Tibial nerve (tissue), 4 donors: Measurements from ENCODE around the gene ACOT11. TPM values are rescaled to one million over a fixed set of nuclear protein-coding genes. Genes with fewer than 3 reads are reported as not detected.

Experiments used
- DNase-seq, 2 donors: peaks; one replicate each; pipeline ENCODE4 v3.0.0-alpha.2; 2019; ENCODE audit warnings: low spot score in 2 of 2
- H3K27ac ChIP-seq, 4 donors: fragments of 200-600 bp; sonication (generic) in 3 of 4; one replicate each; pipeline ENCODE4 v1.5.1; 2017 to 2019; ENCODE audit warnings: mild to moderate bottlenecking in 1 of 4
- H3K27me3 ChIP-seq, 2 donors: fragments of 200-600 bp; sonication (generic) in 1 of 2; one replicate each; pipeline versions ENCODE4 v1.5.1 to v1.6.0; 2017 to 2019
- H3K36me3 ChIP-seq, 3 donors: fragments of 200-600 bp; sonication (generic); one replicate each; pipeline ENCODE4 v1.5.1; 2018 to 2019
- H3K4me1 ChIP-seq, 4 donors: fragments of 200-600 bp; sonication (generic) in 3 of 4; one replicate each; pipeline ENCODE4 v1.5.1; 2017 to 2019
- H3K4me3 ChIP-seq, 4 donors: fragments of 200-600 bp; sonication (generic) in 3 of 4; one replicate each; pipeline ENCODE4 v1.5.1; 2017 to 2019; ENCODE audit warnings: mild to moderate bottlenecking in 1 of 4, moderate library complexity in 1 of 4
- H3K9me3 ChIP-seq, 4 donors: fragments of 200-600 bp; sonication (generic) in 3 of 4; one replicate each; pipeline ENCODE4 v1.5.1; 2017 to 2019
- CTCF ChIP-seq, 5 experiments: fragments of 200-600 bp in 3 of 5; fragments of 450-650 bp in 2 of 5; sonication (generic) in 3 of 5; IDR thresholded peaks; one replicate each; pipeline ENCODE4 v1.5.1; 2016 to 2019; ENCODE audit warnings: antibody characterized with exemption in 5 of 5, mild to moderate bottlenecking in 3 of 5, moderate library complexity in 2 of 5
- EP300 ChIP-seq, 2 donors: sonication (generic); formaldehyde crosslinking; IDR thresholded peaks; one replicate each; pipeline ENCODE4 v1.6.1; 2017; ENCODE audit warnings: antibody characterized with exemption in 2 of 2, mild to moderate bottlenecking in 1 of 2
- POLR2A ChIP-seq, 2 donors: fragments of 450-650 bp; IDR thresholded peaks; one replicate each; pipeline ENCODE4 v1.6.1; 2017; ENCODE audit warnings: antibody characterized with exemption in 2 of 2, mild to moderate bottlenecking in 2 of 2, moderate library complexity in 2 of 2
- WGBS, 2 donors: methylation state at CpG; one replicate each; pipeline ENCODE4 v1.1.5; 2018; 5-methylcytosine and 5-hydroxymethylcytosine counted together
- total RNA-seq, 4 donors: library from RNA; depleted of rRNA; stranded (reverse); fragments of >200 nt; gene quantifications; one replicate each; pipeline ENCODE4 v1.1.0, GENCODE V29; 2016

The ACOT11 gene
- total RNA-seq, 4 donors from 2014 or later = 7.5 to 13.8 (median 10.2) TPM

GRCh38 chr1:54581621-54582035, 33.6 kb downstream of the ACOT11 start:
- DNase-seq = peak; percentile 53 to 76
- Histone ChIP-seq H3K9me3 (no peaks in the 10 kb centered on the region), H3K27me3 (no peaks in the 10 kb centered on the region), H3K4me3 (no peak overlapping the region), H3K36me3 (peaks cover 0 to 6% (median 0%) of the 10 kb centered on the region in 3 donors), H3K27ac (peak overlapping the region; percentile 69 to 88 (median 82)), H3K4me1 (peaks cover 0 to 56% (median 28%) of the 10 kb centered on the region in 4 donors)
- TF ChIP-seq CTCF (IDR thresholded peaks at IDR 0.05) = no peak
- TF ChIP-seq EP300 (IDR thresholded peaks at IDR 0.05) = peak; percentile 89 to 95
- TF ChIP-seq POLR2A (IDR thresholded peaks at IDR 0.05) = peak; percentile 55 to 88
- 48 to 61% methylated on average over 4 to 5 of the region's 5 CpGs for WGBS, 2 donors

DNA sequence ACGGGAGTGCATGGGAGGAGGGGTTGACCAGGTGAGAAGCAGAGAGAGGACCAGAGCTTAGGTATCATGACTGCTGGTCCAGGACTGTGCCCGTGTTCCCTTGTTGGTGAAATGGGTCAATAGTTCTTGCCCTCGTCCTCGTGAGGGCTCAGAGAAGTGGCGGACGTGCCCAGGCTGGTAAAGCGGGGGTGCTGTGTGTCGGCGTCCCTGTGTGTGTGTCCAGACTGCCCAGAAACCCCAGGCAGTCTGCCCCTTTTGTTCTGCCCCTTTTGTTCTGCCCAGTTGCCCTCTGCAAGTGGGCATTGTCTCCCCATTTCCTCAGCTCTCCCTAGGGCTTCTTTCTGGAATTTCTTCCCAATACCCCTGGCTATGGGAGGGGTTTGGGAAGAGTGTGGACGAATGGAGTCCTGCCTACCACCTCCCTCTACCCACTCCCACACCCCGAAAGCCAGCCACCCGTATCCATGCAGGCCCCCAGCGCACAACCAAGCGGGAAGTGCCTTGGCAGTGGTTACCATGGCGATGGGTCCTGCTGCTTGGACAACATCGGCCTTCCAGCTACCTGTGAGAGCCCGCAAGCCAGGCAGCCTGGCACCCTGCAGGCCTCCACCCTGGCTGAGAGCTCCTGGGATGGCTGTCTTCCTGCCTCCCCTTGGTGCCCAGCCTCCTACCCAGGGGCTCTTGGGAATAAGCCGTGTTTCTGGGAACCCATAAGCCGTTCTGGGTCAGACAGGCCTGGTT, 34.7 kb downstream of the ACOT11 start:
- 78 to 79% methylated on average over 19 of the region's 19 CpGs for WGBS, 2 donors
- H3K27me3 ChIP-seq = no peaks in the 10 kb centered on the region
- TF ChIP-seq CTCF (IDR thresholded peaks at IDR 0.05) (no peak), EP300 (IDR thresholded peaks at IDR 0.05) (no peak), POLR2A (IDR thresholded peaks at IDR 0.05) (no peak)
- H3K36me3 ChIP-seq = peaks cover 0 to 9% (median 0%) of the 10 kb centered on the region in 3 donors
- no peak overlapping the region for H3K4me3 ChIP-seq
- no peak for DNase-seq
- peaks cover 0 to 52% (median 26%) of the 10 kb centered on the region in 4 donors for H3K4me1 ChIP-seq
- peak overlapping the region; percentile 69 to 88 (median 82) for H3K27ac ChIP-seq
- no peaks in the 10 kb centered on the region for H3K9me3 ChIP-seq

GRCh38 chr1:54583307-54583686, 35.3 kb downstream of the ACOT11 start:
- no peak for DNase-seq
- 87 to 88% methylated on average over 3 of the region's 3 CpGs for whole genome bisulfite sequencing, 2 donors
- no peak for TF ChIP-seq POLR2A (IDR thresholded peaks at IDR 0.05)
- no peak for TF ChIP-seq EP300 (IDR thresholded peaks at IDR 0.05)
- TF ChIP-seq CTCF (IDR thresholded peaks at IDR 0.05) = no peak
- Histone ChIP-seq H3K27ac (peak overlapping the region in 1 of 4 donors; percentile 88), H3K36me3 (peaks cover 0 to 9% (median 0%) of the 10 kb centered on the region in 3 donors), H3K9me3 (no peaks in the 10 kb centered on the region), H3K27me3 (no peaks in the 10 kb centered on the region), H3K4me3 (no peak overlapping the region), H3K4me1 (peaks cover 0 to 47% (median 20%) of the 10 kb centered on the region in 4 donors)

- Histone ChIP-seq H3K36me3 (peaks cover 0 to 9% (median 0%) of the 10 kb centered on the region in 3 donors), H3K4me1 (peaks cover 0 to 41% (median 18%) of the 10 kb centered on the region in 4 donors), H3K9me3 (no peaks in the 10 kb centered on the region), H3K27me3 (no peaks in the 10 kb centered on the region), H3K27ac (no peak overlapping the region), H3K4me3 (no peak overlapping the region)
- TF ChIP-seq EP300 (IDR thresholded peaks at IDR 0.05) (no peak), POLR2A (IDR thresholded peaks at IDR 0.05) (no peak), CTCF (IDR thresholded peaks at IDR 0.05) (no peak)
- no peak for DNase-seq
- 56 to 74% methylated on average over 1 to 2 of the region's 2 CpGs for WGBS, 2 donors
Measured at GRCh38 chr1:54583871-54584270, 35.8 kb downstream of the ACOT11 start.

DNA sequence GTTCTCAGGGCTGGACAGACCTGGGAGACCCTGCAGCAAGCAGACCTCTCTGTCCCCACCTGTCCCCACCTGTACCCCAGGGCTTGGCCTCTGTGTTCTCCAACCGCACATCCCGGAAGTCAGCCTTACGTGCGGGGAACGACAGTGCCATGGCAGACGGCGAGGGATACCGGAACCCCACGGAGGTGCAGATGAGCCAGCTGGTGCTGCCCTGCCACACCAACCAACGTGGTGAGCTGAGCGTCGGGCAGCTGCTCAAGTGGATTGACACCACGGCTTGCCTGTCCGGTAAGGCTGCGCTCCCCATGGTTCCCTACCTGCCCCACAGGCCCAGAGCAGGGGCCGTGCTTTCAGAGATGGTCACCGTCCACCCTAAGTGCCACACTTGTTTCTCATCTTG, 36.5 kb downstream of the ACOT11 start:
- no peaks in the 10 kb centered on the region for H3K9me3 ChIP-seq
- H3K27ac ChIP-seq = no peak overlapping the region
- H3K4me1 ChIP-seq = peaks cover 0 to 34% (median 11%) of the 10 kb centered on the region in 4 donors
- TF ChIP-seq POLR2A (IDR thresholded peaks at IDR 0.05) (no peak), EP300 (IDR thresholded peaks at IDR 0.05) (no peak), CTCF (IDR thresholded peaks at IDR 0.05) (no peak)
- H3K4me3 ChIP-seq = no peak overlapping the region
- H3K36me3 ChIP-seq = peaks cover 0 to 9% (median 0%) of the 10 kb centered on the region in 3 donors
- DNase-seq = no peak
- 92 to 95% methylated on average over 15 to 17 of the region's 17 CpGs for WGBS, 2 donors
- H3K27me3 ChIP-seq = no peaks in the 10 kb centered on the region
